ENCODE data around the gene EDC4. TPM values are rescaled to one million over a fixed set of nuclear protein-coding genes. Genes with fewer than 3 reads are reported as not detected.

The EDC4 gene
- total RNA-seq, 2 donors from 2014 or later: 101 to 137 TPM

DNA sequence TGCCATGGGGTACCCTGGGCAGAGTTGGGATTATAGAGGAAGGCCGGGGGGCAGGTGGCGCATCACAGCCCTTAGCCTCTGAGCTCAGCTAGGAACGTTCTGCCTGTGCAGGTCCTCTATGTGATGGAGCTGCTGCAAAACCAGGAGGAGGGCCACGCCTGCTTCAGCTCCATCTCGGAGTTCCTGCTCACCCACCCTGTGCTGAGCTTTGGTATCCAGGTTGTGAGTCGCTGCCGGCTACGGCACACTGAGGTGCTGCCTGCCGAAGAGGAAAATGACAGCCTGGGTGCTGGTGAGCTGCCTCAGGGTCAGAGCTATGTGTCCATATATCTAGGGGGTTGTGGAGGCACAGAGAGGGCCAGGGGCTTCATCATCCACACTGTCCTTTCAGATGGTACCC, 6.0 kb downstream of the EDC4 start:
- no peak for ATAC-seq (replicated peaks)

DNA sequence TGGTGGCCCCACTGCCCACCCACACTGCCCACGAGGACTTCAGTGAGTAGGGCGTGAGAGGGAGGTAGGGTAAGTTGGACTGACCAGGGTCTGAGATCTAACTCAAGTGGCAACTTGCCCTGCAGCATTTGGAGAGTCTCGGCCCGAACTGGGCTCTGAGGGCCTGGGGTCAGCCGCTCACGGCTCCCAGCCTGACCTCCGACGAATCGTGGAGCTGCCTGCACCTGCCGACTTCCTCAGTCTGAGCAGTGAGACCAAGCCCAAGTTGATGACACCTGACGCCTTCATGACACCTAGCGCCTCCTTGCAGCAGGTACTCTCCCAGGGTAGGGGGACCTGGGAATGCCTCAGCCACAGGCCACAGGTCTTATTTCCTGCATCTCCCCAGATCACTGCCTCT, 6.6 kb downstream of the EDC4 start:
- no peak overlapping the region for H3K27ac Mint-ChIP-seq
- peaks cover 9% of the 10 kb centered on the region for H3K4me1 Mint-ChIP-seq
- ATAC-seq (replicated peaks): no peak
- H3K9me3 Mint-ChIP-seq: no peaks in the 10 kb centered on the region
- peaks cover 92% of the 10 kb centered on the region for H3K36me3 Mint-ChIP-seq (ENCODE audit: low read depth)
- no peak overlapping the region for H3K4me3 Mint-ChIP-seq
- no peaks in the 10 kb centered on the region for H3K27me3 Mint-ChIP-seq

More for the DNA sequence above, 6.0 kb downstream of the EDC4 start:
- Mint-ChIP-seq H3K9me3 (no peaks in the 10 kb centered on the region), H3K27ac (no peak overlapping the region), H3K27me3 (no peaks in the 10 kb centered on the region), H3K4me3 (no peak overlapping the region), H3K36me3 (ENCODE audit: low read depth) (peaks cover 91% of the 10 kb centered on the region), H3K4me1 (peaks cover 13% of the 10 kb centered on the region)

DNA sequence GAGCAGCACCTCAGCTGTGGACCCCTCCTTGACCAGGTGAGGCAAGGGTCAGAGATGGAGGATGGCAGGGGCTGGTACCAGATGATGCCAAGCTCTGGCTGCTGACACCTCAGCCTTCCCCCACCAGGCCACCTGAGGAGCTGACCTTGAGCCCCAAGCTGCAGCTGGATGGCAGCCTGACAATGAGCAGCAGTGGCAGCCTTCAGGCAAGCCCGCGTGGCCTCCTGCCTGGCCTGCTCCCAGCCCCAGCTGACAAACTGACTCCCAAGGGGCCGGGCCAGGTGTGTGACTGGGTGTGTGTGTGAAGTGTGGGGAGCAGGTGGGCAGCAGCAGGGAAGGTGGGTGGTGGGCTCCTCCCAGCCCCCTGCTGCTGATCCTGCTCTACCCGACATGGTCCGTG, 7.1 kb downstream of the EDC4 start:
- Mint-ChIP-seq H3K27me3 (no peaks in the 10 kb centered on the region), H3K9me3 (no peaks in the 10 kb centered on the region), H3K4me1 (peaks cover 8% of the 10 kb centered on the region), H3K36me3 (ENCODE audit: low read depth) (peaks cover 93% of the 10 kb centered on the region), H3K27ac (no peak overlapping the region), H3K4me3 (no peak overlapping the region)
- no peak for ATAC-seq (replicated peaks)

DNA sequence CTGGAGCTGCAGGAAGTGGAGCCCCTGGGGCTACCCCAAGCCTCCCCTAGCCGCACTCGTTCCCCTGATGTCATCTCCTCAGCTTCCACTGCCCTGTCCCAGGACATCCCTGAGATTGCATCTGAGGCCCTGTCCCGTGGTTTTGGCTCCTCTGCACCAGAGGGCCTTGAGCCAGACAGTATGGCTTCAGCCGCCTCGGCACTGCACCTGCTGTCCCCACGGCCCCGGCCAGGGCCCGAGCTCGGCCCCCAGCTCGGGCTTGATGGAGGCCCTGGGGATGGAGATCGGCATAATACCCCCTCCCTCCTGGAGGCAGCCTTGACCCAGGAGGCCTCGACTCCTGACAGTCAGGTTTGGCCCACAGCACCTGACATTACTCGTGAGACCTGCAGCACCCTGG, 7.7 kb downstream of the EDC4 start:
- H3K36me3 Mint-ChIP-seq (ENCODE audit: low read depth): peaks cover 87% of the 10 kb centered on the region
- H3K4me3 Mint-ChIP-seq: no peak overlapping the region
- H3K27me3 Mint-ChIP-seq: no peaks in the 10 kb centered on the region
- no peak overlapping the region for H3K27ac Mint-ChIP-seq
- no peak for ATAC-seq (replicated peaks)
- peaks cover 1% of the 10 kb centered on the region for H3K4me1 Mint-ChIP-seq
- no peaks in the 10 kb centered on the region for H3K9me3 Mint-ChIP-seq

DNA sequence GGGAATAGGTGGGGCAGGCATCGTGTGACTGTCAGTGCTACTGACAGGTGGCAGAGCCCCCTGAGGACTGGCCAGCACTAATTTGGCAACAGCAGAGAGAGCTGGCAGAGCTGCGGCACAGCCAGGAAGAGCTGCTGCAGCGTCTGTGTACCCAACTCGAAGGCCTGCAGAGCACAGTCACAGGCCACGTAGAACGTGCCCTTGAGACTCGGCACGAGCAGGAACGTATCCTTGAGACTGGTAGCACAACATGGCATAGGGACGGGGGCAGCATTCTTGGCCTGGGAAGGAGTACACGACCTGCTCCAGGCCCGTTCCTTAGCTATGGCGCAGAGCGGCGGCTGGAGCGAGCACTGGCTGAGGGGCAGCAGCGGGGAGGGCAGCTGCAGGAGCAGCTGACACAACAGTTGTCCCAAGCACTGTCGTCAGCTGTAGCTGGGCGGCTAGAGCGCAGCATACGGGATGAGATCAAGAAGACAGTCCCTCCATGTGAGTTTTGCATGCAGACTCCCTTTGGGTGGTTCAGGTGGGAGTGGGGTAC, 8.8 kb downstream of the EDC4 start:
- no peak overlapping the region for H3K27ac Mint-ChIP-seq
- H3K4me3 Mint-ChIP-seq: no peak overlapping the region
- no peak for ATAC-seq (replicated peaks)
- no peaks in the 10 kb centered on the region for H3K4me1 Mint-ChIP-seq
- H3K36me3 Mint-ChIP-seq (ENCODE audit: low read depth): peaks cover 80% of the 10 kb centered on the region
- H3K9me3 Mint-ChIP-seq: no peaks in the 10 kb centered on the region
- no peaks in the 10 kb centered on the region for H3K27me3 Mint-ChIP-seq

DNA sequence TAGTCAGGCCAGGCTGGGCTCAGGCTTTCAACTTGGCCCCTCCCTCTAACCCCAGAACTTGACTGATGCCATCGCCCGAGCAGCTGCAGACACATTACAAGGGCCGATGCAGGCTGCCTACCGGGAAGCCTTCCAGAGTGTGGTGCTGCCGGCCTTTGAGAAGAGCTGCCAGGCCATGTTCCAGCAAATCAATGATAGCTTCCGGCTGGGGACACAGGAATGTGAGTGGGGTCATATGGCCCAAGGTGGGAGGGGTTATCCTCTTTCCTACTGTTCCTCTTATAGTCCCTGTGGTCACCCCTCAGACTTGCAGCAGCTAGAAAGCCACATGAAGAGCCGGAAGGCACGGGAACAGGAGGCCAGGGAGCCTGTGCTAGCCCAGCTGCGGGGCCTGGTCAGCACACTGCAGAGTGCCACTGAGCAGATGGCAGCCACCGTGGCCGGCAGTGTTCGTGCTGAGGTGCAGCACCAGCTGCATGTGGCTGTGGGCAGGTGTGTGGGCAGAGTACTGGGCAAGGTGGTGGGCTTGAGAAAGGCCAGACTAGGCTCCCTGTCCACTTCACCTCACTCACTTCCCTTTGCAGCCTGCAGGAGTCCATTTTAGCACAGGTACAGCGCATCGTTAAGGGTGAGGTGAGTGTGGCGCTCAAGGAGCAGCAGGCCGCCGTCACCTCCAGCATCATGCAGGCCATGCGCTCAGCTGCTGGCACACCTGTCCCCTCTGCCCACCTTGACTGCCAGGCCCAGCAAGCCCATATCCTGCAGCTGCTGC, 9.7 kb downstream of the EDC4 start:
- Mint-ChIP-seq H3K4me3 (no peak overlapping the region), H3K9me3 (no peaks in the 10 kb centered on the region), H3K27ac (no peak overlapping the region), H3K36me3 (ENCODE audit: low read depth) (peaks cover 73% of the 10 kb centered on the region), H3K27me3 (no peaks in the 10 kb centered on the region), H3K4me1 (no peaks in the 10 kb centered on the region)
- no peak for ATAC-seq (replicated peaks)

DNA sequence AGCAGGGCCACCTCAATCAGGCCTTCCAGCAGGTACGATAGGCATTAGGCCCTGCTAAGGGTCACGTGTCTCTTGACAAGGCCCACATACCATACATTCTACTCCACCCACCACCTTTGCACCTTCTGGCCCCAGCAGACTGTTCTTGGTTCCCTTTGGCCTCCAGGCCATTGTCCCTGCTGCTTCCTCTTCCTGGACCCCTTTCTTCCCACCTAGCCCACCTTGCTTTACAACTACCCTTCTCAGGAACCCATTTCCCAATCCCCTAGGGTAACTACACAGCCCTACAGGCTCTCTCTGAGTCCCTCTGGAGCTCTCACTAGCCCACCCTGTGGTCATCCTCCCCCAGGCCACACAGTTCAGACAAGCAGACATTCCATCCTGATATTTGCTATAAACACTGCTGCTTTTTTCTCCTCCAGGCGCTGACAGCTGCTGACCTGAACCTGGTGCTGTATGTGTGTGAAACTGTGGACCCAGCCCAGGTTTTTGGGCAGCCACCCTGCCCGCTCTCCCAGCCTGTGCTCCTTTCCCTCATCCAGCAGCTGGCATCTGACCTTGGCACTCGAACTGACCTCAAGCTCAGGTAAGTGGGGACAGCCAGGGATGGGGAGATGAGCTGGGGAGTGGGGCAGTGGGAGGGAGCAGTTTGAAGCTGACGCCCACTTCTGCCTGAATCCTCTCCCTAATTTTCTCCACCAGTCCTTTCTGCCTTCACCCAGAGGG, 10.5 kb downstream of the EDC4 start:
- peak; percentile 14 for ATAC-seq (replicated peaks)
- H3K9me3 Mint-ChIP-seq: no peaks in the 10 kb centered on the region
- no peaks in the 10 kb centered on the region for H3K27me3 Mint-ChIP-seq
- peaks cover 66% of the 10 kb centered on the region for H3K36me3 Mint-ChIP-seq (ENCODE audit: low read depth)
- no peak overlapping the region for H3K4me3 Mint-ChIP-seq
- H3K27ac Mint-ChIP-seq: no peak overlapping the region
- no peaks in the 10 kb centered on the region for H3K4me1 Mint-ChIP-seq

DNA sequence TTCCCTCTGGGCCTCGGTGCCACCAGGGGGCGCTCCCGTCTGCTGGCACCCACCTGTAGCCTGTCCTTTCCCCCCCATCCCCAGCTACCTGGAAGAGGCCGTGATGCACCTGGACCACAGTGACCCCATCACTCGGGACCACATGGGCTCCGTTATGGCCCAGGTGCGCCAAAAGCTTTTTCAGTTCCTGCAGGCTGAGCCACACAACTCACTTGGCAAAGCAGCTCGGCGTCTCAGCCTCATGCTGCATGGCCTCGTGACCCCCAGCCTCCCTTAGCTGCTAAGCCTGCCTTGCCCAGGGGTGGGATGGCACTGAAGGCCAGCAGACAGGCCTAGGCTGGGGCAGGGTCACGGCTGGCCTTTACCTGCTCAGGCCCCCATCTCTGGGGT, 11.0 kb downstream of the EDC4 start:
- peak; percentile 86 for ATAC-seq (replicated peaks)
- no peak overlapping the region for H3K27ac Mint-ChIP-seq
- H3K4me1 Mint-ChIP-seq: no peaks in the 10 kb centered on the region
- no peaks in the 10 kb centered on the region for H3K27me3 Mint-ChIP-seq
- no peaks in the 10 kb centered on the region for H3K9me3 Mint-ChIP-seq
- H3K4me3 Mint-ChIP-seq: no peak overlapping the region
- peaks cover 60% of the 10 kb centered on the region for H3K36me3 Mint-ChIP-seq (ENCODE audit: low read depth)

DNA sequence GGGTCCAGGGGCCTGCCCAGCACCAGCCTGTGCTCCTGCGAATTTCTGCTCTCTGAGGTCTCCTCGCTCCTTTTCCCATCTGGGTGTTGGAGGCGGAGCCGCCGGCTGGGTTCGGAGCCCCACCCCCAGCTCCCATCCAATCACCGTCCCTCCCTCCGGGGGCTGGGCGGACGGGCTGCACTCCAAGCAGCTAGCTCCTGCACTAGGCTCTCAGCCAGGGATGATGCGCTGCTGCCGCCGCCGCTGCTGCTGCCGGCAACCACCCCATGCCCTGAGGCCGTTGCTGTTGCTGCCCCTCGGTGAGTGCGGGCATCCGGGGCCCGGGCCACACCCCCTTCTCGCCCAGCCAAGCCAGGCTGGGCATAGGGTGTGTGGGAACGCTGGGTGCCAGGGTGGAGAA, 11.8 kb downstream of the EDC4 start, which contains the start of gene NRN1L:
TSS of gene NRN1L (plus strand) at position 202 of the 400 bp plus-strand sequence. CDS start at position 221, 19 bp downstream.
- Mint-ChIP-seq H3K9me3 (no peaks in the 10 kb centered on the region), H3K27ac (no peak within 1 kb of the TSS), H3K27me3 (no peaks in the 10 kb centered on the region), H3K4me3 (no peak within 1 kb of the TSS), H3K36me3 (ENCODE audit: low read depth) (peaks cover 52% of the 10 kb centered on the region), H3K4me1 (no peaks in the 10 kb centered on the region)
- ATAC-seq (replicated peaks): no peak

DNA sequence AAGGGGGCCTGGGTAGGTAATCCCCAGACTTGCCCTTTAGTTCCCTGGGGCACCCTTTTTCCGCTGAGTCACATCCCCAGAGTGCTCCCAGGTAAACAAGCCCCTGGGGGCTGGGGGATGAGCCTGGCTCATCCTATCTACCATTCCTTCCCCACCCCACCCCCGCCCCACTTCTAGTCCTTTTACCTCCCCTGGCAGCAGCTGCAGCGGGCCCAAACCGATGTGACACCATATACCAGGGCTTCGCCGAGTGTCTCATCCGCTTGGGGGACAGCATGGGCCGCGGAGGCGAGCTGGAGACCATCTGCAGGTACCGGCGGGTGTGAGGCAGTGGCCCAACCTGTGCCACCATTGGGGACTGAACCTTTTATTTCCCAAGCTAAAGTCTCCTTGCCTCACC, 12.7 kb downstream of the EDC4 start:
- no peaks in the 10 kb centered on the region for H3K27me3 Mint-ChIP-seq
- H3K4me1 Mint-ChIP-seq: no peaks in the 10 kb centered on the region
- no peak for ATAC-seq (replicated peaks)
- no peak overlapping the region for H3K27ac Mint-ChIP-seq
- no peaks in the 10 kb centered on the region for H3K9me3 Mint-ChIP-seq
- H3K36me3 Mint-ChIP-seq (ENCODE audit: low read depth): peaks cover 44% of the 10 kb centered on the region
- no peak overlapping the region for H3K4me3 Mint-ChIP-seq

DNA sequence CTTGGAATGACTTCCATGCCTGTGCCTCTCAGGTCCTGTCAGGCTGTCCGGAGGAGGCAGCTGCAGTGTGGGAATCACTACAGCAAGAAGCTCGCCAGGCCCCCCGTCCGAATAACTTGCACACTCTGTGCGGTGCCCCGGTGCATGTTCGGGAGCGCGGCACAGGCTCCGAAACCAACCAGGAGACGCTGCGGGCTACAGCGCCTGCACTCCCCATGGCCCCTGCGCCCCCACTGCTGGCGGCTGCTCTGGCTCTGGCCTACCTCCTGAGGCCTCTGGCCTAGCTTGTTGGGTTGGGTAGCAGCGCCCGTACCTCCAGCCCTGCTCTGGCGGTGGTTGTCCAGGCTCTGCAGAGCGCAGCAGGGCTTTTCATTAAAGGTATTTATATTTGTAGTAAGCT, 13.1 kb downstream of the EDC4 start:
- H3K36me3 Mint-ChIP-seq (ENCODE audit: low read depth): peaks cover 39% of the 10 kb centered on the region

DNA sequence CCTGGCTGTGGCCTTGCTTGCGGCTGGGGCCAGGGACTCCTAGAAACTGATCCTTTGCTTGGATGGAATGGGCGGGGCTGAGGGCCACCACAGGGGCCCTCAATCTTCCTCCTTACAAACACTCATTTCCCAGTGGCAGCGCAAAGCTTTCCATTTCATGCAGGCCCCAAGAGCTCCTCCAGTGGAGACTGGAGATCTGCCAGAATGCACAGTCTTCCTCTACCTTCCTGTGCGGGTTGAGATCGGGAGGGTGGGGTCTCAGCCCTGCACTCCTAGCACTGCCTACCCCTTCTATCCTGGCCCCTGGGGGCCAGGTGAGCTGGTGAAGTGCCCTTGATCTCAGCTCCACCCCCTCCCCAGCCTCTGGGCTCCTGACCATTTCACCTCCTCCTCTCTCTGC, 13.5 kb downstream of the EDC4 start:
- Mint-ChIP-seq H3K36me3 (ENCODE audit: low read depth) (peaks cover 35% of the 10 kb centered on the region), H3K9me3 (no peaks in the 10 kb centered on the region), H3K4me3 (no peak overlapping the region), H3K4me1 (no peaks in the 10 kb centered on the region), H3K27ac (no peak overlapping the region), H3K27me3 (no peaks in the 10 kb centered on the region)
- no peak for ATAC-seq (replicated peaks)

More for the DNA sequence above, 13.1 kb downstream of the EDC4 start:
- no peaks in the 10 kb centered on the region for H3K27me3 Mint-ChIP-seq
- no peaks in the 10 kb centered on the region for H3K4me1 Mint-ChIP-seq
- no peaks in the 10 kb centered on the region for H3K9me3 Mint-ChIP-seq
- no peak overlapping the region for H3K27ac Mint-ChIP-seq
- no peak overlapping the region for H3K4me3 Mint-ChIP-seq
- no peak for ATAC-seq (replicated peaks)

DNA sequence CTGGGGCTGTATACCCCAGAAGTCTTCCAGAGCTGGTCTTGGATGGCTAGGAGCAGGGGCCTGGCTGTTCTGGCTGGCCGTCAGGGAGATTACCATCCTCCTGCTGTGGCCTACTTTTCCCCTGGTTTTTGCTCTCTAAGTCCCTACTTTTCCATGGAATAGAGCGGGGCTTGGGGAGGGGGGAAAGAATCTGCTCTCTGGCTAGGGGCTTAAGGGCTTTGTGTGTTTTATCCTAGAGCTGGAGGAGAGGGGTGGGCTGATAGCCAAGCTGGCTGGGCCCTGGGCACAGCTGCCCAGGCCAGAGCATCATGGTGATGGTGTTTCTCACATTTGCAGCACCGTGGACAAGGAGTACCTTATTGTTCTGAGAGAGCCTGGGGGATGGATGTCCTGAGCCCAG, 15.5 kb downstream of the EDC4 start:
- no peak for ATAC-seq (replicated peaks)
- Mint-ChIP-seq H3K27ac (no peak overlapping the region), H3K4me1 (peaks cover 6% of the 10 kb centered on the region)

DNA sequence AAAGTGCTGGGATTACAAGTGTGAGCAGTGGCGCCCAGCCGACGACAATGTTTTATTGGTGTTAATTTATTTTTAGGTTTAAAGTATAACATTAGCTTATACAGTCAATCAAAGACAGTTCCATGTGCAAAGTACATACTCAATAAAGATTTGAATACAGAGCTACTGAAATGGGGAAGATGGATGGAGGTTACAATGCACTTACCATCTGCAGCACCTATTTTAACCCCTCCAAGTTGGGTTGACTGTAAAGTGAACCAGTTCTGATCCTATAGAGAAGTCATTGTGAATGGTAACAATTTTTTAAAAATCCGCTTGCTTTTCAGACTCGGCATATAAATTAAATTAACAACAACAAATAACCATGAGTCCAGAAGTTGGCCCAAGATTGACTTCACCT, 19.5 kb downstream of the EDC4 start:
- H3K27me3 Mint-ChIP-seq: no peaks in the 10 kb centered on the region
- no peak for ATAC-seq (replicated peaks)
- no peaks in the 10 kb centered on the region for H3K36me3 Mint-ChIP-seq (ENCODE audit: low read depth)
- H3K9me3 Mint-ChIP-seq: no peaks in the 10 kb centered on the region
- peak overlapping the region; percentile 95 for H3K4me3 Mint-ChIP-seq
- peaks cover 22% of the 10 kb centered on the region for H3K4me1 Mint-ChIP-seq
- H3K27ac Mint-ChIP-seq: peak overlapping the region; percentile 94

More for the DNA sequence above, 15.5 kb downstream of the EDC4 start:
- Mint-ChIP-seq H3K4me3 (no peak overlapping the region), H3K36me3 (ENCODE audit: low read depth) (peaks cover 20% of the 10 kb centered on the region), H3K27me3 (no peaks in the 10 kb centered on the region), H3K9me3 (no peaks in the 10 kb centered on the region)
